ENCODE results near the gene PPM1E. TPM values are rescaled to one million over a fixed set of nuclear protein-coding genes. Genes with fewer than 3 reads are reported as not detected.

PPM1E gene
- total RNA-seq, 1 donor from 2014 or later, result 0.30 TPM

DNA sequence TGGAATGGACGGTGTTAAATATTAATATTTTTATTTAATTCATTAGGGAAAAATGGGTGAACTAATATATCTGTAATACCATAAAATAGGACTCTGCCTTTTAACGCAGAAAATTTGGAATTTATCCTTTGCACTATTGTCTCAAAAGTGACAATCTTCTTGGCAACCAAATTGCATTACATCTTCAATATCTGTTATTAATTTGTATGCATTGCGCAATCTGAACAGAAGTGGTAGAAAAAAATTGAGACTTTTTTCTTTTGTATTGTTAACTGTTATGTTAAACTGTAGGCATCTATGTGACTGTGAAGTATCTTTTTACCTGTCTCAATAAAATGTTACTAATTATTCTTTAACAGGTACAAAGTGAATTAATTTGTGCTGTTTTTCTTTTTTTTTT, 55.6 kb downstream of the PPM1E start:
- Histone ChIP-seq H3K27ac (no peak overlapping the region), H3K27me3 (ENCODE audit: low read depth) (no peaks in the 10 kb centered on the region), H3K36me3 (no peaks in the 10 kb centered on the region), H3K4me3 (no peak overlapping the region), H3K9me3 (no peaks in the 10 kb centered on the region), H3K4me1 (no peaks in the 10 kb centered on the region)
- TF ChIP-seq, protein P1, sequence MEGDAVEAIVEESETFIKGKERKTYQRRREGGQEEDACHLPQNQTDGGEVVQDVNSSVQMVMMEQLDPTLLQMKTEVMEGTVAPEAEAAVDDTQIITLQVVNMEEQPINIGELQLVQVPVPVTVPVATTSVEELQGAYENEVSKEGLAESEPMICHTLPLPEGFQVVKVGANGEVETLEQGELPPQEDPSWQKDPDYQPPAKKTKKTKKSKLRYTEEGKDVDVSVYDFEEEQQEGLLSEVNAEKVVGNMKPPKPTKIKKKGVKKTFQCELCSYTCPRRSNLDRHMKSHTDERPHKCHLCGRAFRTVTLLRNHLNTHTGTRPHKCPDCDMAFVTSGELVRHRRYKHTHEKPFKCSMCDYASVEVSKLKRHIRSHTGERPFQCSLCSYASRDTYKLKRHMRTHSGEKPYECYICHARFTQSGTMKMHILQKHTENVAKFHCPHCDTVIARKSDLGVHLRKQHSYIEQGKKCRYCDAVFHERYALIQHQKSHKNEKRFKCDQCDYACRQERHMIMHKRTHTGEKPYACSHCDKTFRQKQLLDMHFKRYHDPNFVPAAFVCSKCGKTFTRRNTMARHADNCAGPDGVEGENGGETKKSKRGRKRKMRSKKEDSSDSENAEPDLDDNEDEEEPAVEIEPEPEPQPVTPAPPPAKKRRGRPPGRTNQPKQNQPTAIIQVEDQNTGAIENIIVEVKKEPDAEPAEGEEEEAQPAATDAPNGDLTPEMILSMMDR (IDR thresholded peaks at IDR 0.05), result no peak
- DNase-seq, result no peak
- ATAC-seq, result no peak
- intact Hi-C loops (cut with DNase I), result no loop called here

- H3K4me3 ChIP-seq, result no peak overlapping the region
- DNase-seq (no peak), ATAC-seq (no peak)
- H3K27me3 ChIP-seq (ENCODE audit: low read depth), result no peaks in the 10 kb centered on the region
- TF ChIP-seq, protein P1 (IDR thresholded peaks at IDR 0.05), result no peak
- intact Hi-C loops (cut with DNase I), result no loop called here
- H3K9me3 ChIP-seq, result no peaks in the 10 kb centered on the region
- no peaks in the 10 kb centered on the region for H3K4me1 ChIP-seq
- H3K36me3 ChIP-seq, result no peaks in the 10 kb centered on the region
- no peak overlapping the region for H3K27ac ChIP-seq
Measured at GRCh38 chr17:58813712-58814111, 58.1 kb downstream of the PPM1E start.

GRCh38 chr17:58818654-58819053, 63.0 kb downstream of the PPM1E start:
- H3K4me3 ChIP-seq, result no peak overlapping the region
- TF ChIP-seq, protein P1 (IDR thresholded peaks at IDR 0.05), result no peak
- no peaks in the 10 kb centered on the region for H3K36me3 ChIP-seq
- DNase-seq (no peak), ATAC-seq (peak; percentile 26 to 49)
- no peak overlapping the region for H3K27ac ChIP-seq
- H3K9me3 ChIP-seq, result no peaks in the 10 kb centered on the region
- no peaks in the 10 kb centered on the region for H3K27me3 ChIP-seq (ENCODE audit: low read depth)
- H3K4me1 ChIP-seq, result no peaks in the 10 kb centered on the region
- intact Hi-C loops (cut with DNase I), result no loop called here

GRCh38 chr17:58822148-58823050, 66.7 kb downstream of the PPM1E start:
- TF ChIP-seq, protein P1 (IDR thresholded peaks at IDR 0.05), result no peak
- H3K27me3 ChIP-seq (ENCODE audit: low read depth), result no peaks in the 10 kb centered on the region
- H3K9me3 ChIP-seq, result no peaks in the 10 kb centered on the region
- DNase-seq (no peak), ATAC-seq (no peak)
- no peak overlapping the region for H3K4me3 ChIP-seq
- intact Hi-C loops (cut with DNase I), result no loop called here
- no peaks in the 10 kb centered on the region for H3K36me3 ChIP-seq
- H3K27ac ChIP-seq, result no peak overlapping the region
- H3K4me1 ChIP-seq, result no peaks in the 10 kb centered on the region

- H3K27ac ChIP-seq, result no peak overlapping the region
- TF ChIP-seq, protein P1 (IDR thresholded peaks at IDR 0.05), result no peak
- no peaks in the 10 kb centered on the region for H3K36me3 ChIP-seq
- DNase-seq (no peak), ATAC-seq (no peak)
- no peaks in the 10 kb centered on the region for H3K27me3 ChIP-seq (ENCODE audit: low read depth)
- H3K4me3 ChIP-seq, result no peak overlapping the region
- no peaks in the 10 kb centered on the region for H3K9me3 ChIP-seq
- intact Hi-C loops (cut with DNase I), result no loop called here
- no peaks in the 10 kb centered on the region for H3K4me1 ChIP-seq
Measured at GRCh38 chr17:58823051-58823525, 67.4 kb downstream of the PPM1E start.

Data from lower lobe of right lung (tissue), 2 donors.